A673 (cell line): ENCODE measurements around the gene ZNF74.
"Not testable (repeated sequence)": the region's sequence is repeated elsewhere in the genome, so short reads cannot be mapped to it uniquely, and the experiment has no call there.

Source experiments
- EZH2 ChIP-seq: fragments of 200-600 bp; sonication (generic); IDR thresholded peaks from 2 replicates; pipeline ENCODE4 v1.6.1; 2017; ENCODE audit warnings: borderline replicate concordance, low read depth, mild to moderate bottlenecking, mixed read lengths, antibody characterized with exemption, low read length; ENCODE audit not compliant: poor library complexity, severe bottlenecking
- TF ChIP-seq, protein P1 (sequence below): fragments of 300-800, 200-600 bp; sonication (generic); conservative IDR thresholded peaks from 2 replicates; pipeline ENCODE4 v1.5.1; 2017; ENCODE audit warnings: low read depth, mild to moderate bottlenecking, antibody characterized with exemption, low read length, moderate library complexity, mixed read lengths

- TF ChIP-seq, protein P1, sequence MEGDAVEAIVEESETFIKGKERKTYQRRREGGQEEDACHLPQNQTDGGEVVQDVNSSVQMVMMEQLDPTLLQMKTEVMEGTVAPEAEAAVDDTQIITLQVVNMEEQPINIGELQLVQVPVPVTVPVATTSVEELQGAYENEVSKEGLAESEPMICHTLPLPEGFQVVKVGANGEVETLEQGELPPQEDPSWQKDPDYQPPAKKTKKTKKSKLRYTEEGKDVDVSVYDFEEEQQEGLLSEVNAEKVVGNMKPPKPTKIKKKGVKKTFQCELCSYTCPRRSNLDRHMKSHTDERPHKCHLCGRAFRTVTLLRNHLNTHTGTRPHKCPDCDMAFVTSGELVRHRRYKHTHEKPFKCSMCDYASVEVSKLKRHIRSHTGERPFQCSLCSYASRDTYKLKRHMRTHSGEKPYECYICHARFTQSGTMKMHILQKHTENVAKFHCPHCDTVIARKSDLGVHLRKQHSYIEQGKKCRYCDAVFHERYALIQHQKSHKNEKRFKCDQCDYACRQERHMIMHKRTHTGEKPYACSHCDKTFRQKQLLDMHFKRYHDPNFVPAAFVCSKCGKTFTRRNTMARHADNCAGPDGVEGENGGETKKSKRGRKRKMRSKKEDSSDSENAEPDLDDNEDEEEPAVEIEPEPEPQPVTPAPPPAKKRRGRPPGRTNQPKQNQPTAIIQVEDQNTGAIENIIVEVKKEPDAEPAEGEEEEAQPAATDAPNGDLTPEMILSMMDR = not testable (repeated sequence)
- not testable (repeated sequence) for TF ChIP-seq EZH2
Measured at GRCh38 chr22:20361752-20362229, 32.2 kb upstream of the ZNF74 start.
